NCI-H526 treated with DMSO at 0.1 percent for 48 hours (cell line): ENCODE results near the gene PDXP.

Experiments used
- DNase-seq: peaks from one replicate; lab custom pipeline; 2025; lab: John Stamatoyannopoulos, UW

The PDXP gene

DNA sequence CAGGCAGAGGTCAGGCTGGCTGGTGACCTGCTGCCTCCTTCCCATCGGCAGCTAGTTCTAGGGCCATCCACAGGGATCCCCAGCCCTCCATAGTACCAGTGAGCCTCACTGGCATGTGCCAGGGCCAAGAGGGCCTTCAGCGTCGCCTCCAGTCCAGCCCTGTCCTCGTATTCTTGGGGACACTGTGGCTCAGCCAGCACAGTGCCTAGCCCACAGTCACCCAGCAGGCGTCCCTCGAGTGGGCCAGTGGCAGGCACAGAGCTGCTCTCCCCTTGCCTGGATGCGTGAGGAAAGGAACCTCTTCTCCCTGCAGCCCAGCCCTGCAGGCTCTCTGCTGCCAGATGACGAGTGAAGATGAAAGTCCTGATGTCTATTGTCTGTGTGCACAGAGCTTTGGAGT is 29.7 kb upstream of the PDXP start:
- DNase-seq, result no peak

DNA sequence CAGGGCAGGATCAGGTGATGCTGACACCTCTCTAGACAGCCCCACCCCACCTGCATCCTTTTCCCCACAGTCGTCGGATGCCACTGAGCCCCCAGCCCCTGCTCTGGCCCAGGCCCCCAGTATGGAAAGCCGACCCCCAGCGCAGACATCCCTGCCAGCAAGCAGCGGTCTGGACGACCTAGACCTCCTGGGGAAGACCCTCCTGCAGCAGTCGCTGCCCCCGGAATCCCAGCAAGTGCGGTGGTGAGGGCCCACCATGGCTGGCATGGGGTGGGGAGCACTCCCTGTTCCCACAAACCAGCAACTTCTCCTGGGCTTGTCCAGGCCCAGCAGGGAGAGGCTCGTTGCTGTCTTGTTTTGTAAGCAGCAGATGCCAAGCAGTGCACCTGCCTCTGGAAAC is 28.6 kb upstream of the PDXP start:
- no peak for DNase-seq

DNA sequence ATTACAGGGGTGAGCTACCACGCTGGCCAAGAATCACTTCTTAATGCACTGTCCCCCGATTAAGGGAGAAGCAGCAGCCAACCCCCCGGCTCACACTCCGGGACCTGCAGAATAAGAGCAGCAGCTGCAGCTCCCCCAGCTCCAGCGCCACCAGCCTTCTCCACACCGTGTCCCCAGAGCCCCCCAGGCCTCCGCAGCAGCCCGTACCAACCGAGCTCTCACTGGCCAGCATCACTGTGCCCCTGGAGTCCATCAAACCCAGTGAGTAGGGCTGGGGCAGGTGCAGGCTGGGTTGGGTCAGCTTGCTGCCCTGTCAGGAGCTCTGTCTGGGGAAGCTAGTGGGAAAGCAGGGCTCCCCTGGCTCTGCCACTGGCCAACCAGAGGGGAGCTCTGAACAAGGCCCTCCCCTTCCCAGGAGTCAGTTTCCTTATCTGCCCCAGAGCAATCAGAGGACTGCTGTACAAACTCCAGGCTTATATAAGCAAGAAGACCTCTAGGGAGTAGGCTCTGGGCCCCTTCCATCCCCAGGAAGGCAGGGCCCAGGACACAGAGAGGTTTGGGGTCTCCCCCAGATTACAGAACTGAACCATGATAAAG is 27.6 kb upstream of the PDXP start:
- DNase-seq, result no peak

DNA sequence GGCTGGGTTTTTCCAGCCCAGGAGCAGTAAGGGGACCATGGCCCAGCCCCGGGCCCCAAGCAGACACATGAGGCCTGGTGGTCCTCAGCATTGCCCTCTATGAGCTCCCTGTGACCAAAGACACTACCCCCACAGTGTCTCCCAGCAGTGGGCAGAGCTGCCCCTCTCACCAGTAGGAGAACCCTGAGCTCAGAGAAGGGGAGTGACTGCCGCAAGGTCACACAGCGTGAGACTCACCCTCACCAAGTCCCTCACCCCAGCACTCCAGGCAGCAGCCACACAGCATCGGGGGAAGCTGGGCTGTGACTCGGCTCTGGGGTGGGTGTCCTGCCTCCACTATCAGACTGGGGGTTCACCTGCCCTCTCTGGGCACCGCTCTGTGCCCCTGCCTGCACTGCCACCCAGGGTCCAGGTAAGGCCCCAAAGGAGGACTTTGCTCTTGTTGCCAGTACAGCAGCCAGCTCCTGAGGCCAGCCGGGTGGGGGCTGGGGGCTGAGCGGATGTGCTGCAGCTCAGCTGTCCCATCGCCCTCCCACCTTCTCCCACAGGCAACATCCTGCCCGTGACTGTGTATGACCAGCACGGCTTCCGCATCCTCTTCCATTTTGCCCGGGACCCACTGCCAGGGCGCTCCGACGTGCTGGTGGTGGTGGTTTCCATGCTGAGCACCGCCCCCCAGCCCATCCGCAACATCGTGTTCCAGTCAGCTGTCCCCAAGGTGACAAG is 26.9 kb upstream of the PDXP start:
- DNase-seq, result no peak

DNA sequence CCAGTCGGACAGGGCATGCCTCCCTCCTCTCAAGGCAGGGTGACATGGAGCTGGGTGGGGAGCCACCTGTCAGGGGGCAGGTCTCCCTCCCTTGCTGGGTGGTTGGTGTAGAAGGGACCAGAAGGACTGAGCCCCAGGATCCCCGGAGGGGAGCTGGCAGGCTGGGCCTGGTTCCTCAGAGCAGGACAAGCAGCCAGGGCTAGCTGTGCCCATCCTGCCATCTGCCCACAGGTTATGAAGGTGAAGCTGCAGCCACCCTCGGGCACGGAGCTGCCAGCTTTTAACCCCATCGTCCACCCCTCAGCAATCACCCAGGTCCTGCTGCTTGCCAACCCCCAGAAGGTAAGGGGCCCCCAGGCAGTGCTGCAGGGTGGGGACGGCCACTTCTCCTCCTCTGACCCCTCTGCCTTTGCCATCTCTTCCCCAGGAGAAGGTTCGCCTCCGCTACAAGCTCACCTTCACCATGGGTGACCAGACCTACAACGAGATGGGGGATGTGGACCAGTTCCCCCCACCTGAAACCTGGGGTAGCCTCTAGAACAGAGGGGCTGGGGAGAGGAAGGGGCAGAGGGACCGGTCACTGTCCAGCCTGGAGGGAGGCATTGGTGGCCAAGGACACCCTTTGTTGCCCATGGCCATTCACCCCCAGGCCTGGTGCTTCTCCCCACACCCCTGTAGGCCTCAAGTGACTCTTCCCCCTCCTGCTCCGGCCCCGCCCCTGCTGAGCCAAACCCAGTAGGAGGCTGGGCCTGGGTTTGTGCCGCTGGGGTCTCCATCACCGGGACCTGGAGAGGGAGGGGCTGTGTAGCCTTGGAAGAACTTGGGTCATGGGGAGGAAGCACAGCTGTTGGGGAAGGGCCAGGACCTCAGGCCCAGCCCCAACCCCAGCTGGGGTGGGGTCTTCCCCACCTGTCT is 26.1 kb upstream of the PDXP start:
- no peak for DNase-seq

DNA sequence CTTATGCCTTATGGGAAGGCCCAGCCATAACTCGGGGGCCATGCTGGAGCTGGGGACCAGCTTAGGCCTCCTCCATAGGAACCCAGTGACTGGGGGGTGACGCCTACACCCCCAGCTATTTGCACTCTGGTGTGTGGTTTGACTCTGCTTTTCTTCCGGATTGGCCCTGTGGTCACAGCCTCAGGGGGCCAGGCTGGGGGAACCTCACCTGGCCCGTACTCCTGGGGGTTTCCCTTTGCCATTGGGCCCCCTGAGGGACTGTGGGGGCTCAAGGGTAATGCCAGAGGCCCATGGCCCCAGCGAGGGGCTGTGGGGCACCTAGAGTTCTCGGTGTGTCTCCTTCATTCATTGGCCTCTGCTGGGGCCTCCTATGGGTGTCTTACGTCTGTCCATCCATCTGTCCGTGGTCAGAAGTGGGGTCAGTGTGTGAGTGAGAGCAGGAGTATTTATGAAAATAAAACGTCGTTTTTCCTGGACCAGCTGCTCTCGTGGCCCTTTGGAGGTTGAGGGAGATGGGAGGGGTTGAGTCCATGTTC is 25.4 kb upstream of the PDXP start:
- DNase-seq, result no peak

DNA sequence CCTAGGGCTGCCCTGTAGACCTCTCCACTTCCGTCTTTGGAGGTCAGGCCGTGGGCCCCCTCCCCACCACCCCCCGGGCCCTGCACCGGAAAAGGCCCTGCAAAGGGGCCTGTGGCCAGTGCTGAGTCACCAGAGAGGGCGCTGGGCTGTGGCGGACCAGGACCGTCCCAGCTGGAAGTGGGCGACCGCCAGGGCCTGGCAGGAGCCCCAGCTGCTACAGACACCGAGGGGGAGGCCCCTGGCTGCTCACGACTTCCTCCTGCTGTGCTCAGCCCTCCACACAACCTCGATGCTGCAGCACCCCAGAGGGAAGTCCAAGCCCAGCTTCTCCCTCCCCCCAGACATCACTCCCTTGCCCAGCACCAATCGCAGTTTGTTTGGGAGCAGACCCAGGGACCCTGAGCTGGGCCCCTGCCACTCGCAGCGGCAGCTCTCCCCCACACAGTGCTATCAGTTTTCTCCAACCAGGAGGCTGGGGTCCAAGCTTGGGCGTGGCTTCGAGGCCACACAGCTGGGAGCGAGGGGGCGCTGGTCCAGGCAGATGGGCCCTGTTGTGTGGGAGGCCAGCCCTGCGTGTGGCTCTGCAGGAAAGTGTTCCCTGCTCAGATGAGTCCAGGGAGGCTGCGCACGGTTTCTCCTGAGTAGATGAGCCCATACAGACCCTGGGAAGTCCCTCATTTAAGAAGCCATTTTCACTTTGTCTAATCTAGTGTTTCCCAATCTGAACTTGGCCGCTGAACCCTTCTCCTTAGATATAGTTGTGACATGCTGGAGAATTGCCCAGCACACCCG is 24.7 kb upstream of the PDXP start:
- no peak for DNase-seq

DNA sequence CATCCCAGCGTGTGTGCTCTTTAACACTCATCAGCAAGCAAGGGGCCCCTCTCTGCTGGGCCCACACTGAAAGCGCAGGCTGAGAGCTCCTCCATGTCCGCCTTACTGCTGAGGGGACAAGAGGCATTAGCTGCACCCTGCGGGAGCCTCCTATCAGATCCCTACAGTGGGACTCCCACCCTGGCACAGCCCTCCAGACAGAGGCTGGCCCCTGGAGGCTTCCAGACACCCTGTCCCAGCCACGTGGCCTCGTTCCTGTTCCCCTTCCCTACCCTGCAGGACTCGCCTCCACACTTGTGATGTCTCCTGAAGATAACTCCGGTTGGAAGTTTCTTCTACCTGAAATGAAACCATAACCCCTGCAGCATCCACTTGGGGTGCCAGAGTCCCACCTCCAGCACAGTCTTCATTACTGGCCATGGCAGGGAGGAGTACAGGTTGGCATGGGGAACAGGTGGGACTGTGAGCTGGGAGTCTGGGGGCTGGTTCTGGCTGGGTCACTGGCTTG is 24.1 kb upstream of the PDXP start:
- no peak for DNase-seq

DNA sequence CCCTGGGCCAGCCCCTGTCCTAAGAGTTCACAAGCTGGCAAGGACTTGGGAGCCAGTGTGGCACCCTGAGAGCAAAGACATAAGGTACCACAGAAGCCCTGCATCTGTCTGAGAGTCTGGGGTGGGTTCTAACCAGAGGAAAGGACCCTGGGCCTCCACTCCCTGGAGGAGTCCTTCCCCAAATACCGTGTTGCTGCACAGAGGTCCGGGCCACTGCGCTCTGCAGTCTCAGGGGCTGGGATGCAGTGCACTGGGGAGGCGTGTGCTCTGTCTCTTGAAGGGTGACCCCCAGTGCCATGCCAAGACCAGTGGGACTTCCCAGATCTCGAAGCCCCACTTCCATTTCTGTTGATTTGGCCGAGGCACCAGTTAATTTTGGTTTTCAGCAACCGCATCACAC is 23.4 kb upstream of the PDXP start:
- no peak for DNase-seq

DNA sequence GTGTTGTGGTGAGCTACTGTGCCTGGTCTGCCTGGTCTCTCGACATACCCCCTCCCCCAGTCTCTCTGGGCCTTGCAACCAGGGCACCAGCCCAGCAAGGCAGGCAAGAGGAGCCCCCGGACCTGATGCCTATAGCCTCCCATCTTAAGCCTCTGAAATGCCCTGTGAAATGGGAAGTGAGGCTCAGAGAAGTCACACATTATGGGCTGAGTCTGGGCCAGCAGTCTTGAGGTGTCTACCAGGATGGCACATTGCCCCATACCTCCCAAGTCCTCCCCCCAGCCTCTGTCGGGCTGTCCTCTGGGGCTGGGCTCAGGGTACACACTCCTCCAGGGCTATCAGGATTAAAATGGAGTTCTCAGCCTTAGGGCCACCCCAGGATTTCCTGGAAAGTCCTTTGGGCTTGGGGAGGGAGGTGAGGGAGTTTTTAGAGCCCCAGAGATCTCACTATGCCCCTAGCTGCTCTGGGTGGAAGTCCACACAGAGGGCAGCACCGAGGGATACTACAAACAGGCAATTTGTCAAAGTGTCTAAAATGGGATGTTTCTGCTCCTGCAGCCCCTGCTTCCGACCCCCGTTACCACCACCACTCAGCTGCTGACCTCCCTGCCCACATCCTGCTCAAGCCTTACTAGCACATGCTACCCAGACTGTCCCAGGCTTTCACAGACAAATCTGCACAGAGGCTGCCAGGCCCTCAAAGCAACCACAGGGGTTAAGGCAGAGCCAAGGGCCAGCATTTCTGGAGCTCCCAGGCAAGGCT is 22.2 kb upstream of the PDXP start:
- no peak for DNase-seq

DNA sequence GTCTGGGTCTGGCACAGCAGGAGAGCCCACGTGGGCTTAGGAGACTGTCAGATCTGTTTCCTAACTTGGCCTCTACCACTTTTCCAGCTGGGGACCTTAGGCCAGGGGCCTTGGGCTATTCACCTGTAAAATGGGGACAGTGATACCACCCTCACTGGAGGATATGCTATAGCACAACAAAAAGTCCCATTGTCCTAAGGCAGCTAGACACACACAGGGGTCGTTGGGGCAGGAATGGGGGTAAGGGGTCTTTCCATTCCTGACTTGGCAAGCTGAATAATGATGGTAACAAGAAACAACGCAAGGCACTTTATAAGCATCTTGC is 21.6 kb upstream of the PDXP start:
- DNase-seq, result no peak

DNA sequence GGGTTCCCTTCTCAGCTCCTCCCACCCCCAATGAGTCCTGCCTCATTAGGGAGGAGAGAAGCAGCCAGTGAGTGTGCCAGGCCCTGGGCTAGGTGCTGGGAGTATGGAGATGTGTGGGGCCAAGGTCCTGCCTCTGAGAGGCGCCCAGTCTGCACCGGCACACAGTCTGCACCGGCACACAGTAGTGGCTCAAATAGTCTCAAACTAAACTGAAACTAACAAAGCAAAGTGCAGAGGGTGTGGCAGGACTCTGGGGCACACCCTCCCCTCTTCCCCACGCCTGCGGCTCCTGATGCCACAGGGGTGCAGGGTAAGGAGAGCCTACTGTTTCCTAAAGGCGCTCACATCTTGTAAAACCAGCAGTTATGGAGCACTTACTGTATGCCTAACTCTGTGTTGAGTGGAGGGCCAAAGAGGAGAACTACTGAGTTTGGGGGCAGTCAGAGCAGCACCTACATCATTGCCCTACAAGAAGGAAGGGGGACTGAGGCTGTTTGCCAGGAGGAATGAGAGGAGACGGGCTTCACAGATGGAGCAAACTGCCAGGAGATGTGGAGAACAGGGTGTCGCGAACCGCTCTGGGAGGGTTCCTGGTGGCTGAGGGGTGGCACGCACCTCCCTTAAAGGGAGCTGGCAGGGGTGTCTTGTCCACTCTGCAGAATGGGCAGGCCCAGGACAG is 20.0 kb upstream of the PDXP start:
- no peak for DNase-seq

DNA sequence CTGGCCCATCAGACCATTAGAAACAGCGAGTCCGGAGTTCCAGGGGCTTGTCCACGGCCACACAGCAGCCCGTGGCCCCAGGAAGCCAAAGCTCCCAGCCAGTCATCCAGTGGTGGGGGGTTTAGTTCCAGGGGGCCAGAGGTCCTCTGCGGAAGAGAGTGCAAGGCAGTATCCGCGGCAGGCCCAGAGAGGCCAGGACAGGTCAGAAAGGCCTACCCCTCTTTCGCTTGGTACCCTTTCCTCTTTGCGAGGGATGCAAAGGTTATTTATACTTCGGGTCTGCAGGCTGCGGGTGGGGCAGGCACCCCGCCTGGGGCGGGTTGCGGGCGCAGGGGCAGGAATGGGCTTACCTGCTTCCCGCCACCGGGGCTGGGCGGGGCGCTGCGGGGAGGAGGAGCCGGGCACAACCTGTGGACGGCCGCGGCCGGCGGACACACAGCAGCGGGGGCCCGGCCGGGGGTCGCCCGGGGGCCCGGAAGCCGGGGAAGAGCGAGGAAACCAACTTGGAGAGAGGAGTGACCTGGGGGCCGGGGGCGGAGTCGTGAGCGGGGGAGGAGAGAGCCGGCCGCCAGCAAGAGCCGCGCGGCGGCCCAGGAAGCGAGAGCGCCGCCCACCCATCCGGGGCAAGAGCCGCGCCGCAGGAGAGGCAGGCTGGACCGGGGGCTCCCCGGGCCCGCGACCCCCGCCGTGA is 19.3 kb upstream of the PDXP start, which contains the start of gene SH3BP1:
Gene SH3BP1, plus strand, starts transcription at position 600 of the 691 bp plus-strand sequence. CDS start 119 bp downstream, outside the sequence.
- no peak for DNase-seq

DNA sequence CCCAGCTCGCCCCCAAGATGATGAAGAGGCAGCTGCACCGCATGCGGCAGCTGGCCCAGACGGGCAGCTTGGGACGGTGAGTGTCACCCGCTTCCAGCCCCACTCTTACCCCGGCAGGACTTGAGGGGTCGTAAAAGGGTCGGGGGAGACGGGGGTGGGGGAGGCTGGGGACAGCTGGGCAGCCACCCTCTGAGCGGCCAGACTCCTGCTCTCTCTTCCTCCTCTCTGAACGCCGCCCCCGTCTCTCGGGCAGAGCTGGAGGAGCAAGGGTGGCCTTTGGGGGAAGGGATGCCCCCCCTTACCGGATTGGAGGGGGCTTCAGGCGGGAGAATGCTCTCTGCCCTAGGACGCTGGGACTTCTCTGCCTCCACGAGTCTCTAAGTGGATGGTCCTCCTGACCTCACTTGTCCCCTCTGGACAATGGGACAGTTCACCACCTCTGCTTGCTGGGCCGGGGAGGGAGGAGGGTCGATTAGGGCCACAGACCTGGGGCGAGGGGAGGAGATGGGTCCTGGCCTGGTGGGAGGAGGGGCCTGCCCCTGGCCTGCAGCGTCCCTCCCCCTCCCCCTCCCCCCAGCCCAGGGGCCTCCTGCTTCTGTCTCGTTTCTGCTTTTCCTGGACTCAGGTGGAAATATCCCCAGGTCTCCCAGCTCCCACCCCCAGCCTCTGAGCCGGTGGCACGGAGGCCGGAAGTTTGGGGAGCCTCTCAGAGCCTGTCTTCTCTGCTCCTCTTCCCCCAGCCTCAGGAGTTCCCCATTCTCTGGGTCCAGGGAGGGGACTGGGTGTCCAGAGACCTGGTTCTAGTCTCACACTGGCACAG is 18.5 kb upstream of the PDXP start:
- DNase-seq, result no peak

DNA sequence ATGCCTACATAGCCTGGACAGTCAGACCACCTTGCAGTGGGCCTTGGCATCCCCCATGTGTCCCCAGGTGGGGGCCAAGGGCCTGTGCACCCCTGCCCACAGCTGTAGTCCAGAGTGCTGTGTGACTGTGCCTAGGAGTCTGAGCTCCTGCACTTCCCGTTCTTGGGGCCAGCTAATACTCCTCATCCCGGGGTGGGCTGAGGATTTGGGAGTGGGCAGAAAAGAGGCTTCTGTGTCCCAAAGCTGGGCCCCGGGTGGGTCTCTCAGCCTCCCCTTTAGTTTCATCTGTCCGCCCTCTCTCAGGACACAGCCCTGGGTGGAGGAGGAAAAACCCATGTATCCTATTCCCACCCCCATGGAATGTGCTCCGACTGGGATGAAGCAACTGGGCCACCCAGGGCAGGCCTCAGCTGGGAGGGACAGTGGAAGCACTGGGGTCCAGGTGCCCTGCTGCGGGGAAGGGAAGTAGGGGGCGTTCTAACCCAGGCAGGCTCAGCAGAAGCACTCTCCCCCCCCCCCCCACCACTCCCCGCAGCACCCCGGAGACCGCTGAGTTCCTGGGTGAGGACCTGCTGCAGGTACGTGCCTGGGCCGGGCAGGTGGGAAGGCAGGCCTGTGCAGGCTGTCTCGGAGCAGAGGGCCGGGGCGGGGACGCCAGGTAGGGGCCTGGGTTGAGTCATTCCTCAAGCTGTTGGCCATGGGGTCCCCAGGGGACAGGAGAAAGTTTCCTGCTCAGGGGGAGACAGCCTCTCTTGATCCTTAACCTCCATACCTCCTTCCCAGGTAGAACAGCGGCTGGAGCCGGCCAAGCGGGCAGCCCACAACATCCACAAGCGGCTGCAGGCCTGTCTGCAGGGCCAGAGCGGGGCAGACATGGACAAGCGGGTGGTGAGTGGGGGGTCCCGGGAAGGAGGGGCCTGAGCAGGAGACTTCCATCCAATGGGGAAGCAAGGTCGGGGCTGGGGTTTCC is 17.6 kb upstream of the PDXP start:
- no peak for DNase-seq

DNA sequence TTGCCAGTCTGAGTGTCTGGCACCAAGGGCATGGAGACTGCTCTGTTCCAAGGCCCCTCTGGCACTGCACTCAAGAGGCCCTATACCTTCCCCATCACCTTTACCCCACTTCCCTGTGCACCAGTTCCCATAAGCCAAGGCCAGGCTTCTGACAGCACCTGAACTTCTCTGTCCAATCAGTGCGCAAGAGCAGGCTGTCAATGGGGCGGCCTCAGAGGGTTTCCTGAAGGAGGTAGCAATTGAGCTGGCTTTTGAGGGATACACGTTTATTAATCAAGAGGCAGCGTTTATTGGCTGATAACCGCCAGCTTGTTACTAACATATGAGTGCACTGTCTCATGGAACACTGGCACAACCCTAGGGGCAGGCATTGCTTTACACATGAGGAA is 17.0 kb upstream of the PDXP start:
- DNase-seq, result no peak

DNA sequence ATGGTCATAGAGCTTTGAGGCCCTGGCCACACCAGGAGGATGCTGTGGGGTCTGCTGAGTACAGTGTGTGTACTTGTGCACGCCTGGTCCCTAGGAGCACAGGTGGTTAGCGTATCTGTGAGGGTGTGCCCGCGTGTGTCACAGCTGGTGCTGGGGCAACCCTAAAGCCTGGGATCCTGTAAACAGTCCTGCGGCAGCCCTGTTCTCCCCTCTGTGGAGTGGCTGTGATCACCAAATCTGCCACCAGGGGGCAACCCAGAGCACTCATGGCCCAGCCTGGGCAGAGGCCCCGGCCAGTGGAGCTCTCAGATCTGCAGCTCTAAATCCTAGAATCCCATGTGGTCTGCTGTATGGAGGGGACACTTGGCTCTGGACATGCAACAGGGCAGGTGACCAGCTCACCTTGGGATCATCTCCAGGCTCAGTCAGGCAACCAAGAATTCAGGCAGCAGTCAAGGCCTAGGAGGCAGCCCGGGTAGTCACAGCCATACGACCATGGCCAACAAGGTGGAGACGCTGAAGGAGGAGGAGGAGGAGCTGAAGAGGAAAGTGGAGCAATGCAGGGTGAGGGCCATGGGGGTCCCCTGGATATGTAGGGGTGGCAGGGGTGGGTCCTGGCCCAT is 15.2 kb upstream of the PDXP start:
- DNase-seq, result no peak
